Natural killer cell (primary cell): ENCODE results near the gene PPP2R5B. TPM values are rescaled to one million over a fixed set of nuclear protein-coding genes. Genes with fewer than 3 reads are reported as not detected.

Source experiments
- ATAC-seq, 3 donors: fragments of 150-1000 bp in 2 of 3; fragments of 200-7000 bp in 1 of 3; cut with Tn5 transposase; 1 replicate in 1 of 3; 2 replicates in 2 of 3; pipeline ENCODE4 v1.10.0; 2021; ENCODE audit warnings: mild to moderate bottlenecking in 2 of 3, moderate library complexity in 2 of 3
- DNase-seq, 2 donors: peaks; one replicate each; pipeline versions ENCODE4 v3.0.0 to v3.0.0-alpha.2; 2013 to 2021; ENCODE audit warnings: mixed read lengths in 1 of 2
- H3K27ac ChIP-seq: one replicate; pipeline ENCODE4 v1.5.1; 2013; ENCODE audit warnings: mild to moderate bottlenecking, low read length
- H3K27me3 ChIP-seq: one replicate; pipeline ENCODE4 v1.6.1; 2013; ENCODE audit warnings: low read length; ENCODE audit not compliant: control insufficient read depth, insufficient read depth
- H3K36me3 ChIP-seq: one replicate; pipeline ENCODE4 v1.6.1; 2013; ENCODE audit warnings: low read length; ENCODE audit not compliant: control insufficient read depth, insufficient read depth
- H3K4me1 ChIP-seq: one replicate; pipeline ENCODE4 v1.6.1; 2013; ENCODE audit warnings: low read length; ENCODE audit not compliant: control insufficient read depth, insufficient read depth
- H3K4me3 ChIP-seq: one replicate; pipeline ENCODE4 v1.5.1; 2013; ENCODE audit warnings: low read length
- H3K9me3 ChIP-seq: one replicate; pipeline ENCODE4 v1.6.1; 2013; ENCODE audit warnings: low read length; ENCODE audit not compliant: control insufficient read depth, insufficient read depth
- H3K27ac Mint-ChIP-seq, 2 donors: one replicate each; pipeline ENCODE4 v1.8.0; 2022; ENCODE audit warnings: mild to moderate bottlenecking in 2 of 2, mixed read lengths in 2 of 2, moderate library complexity in 1 of 2
- H3K27me3 Mint-ChIP-seq, 2 donors: one replicate each; pipeline ENCODE4 v1.8.0; 2022; ENCODE audit warnings: low read depth in 2 of 2, mixed read lengths in 2 of 2
- H3K36me3 Mint-ChIP-seq: one replicate; pipeline ENCODE4 v1.8.0; 2022; ENCODE audit warnings: mixed read lengths
- H3K4me1 Mint-ChIP-seq, 2 donors: one replicate each; pipeline ENCODE4 v1.8.0; 2022; ENCODE audit warnings: mixed read lengths in 2 of 2
- H3K4me3 Mint-ChIP-seq: one replicate; pipeline ENCODE4 v1.8.0; 2022; ENCODE audit warnings: mild to moderate bottlenecking, moderate library complexity, mixed read lengths
- H3K9me3 Mint-ChIP-seq, 2 donors: one replicate each; pipeline ENCODE4 v1.8.0; 2022; ENCODE audit warnings: mixed read lengths in 2 of 2
- WGBS: methylation state at CpG from one replicate; pipeline ENCODE4 v1.1.7; 2013; ENCODE audit warnings: missing lambda C conversion rate; ENCODE audit not compliant: insufficient coverage; 5-methylcytosine and 5-hydroxymethylcytosine counted together
- intact Hi-C: fragments of 100-400 bp; cut with micrococcal nuclease; formaldehyde crosslinking; loops from one replicate; pipeline ENCODE4 v1.14.2; 2022
- total RNA-seq, 4 donors: library from RNA; stranded (reverse); fragments of 120-200 nt in 1 of 4; gene quantifications; one replicate each; pipeline versions ENCODE4 v1.2.3 to v1.2.4, GENCODE V29; 2013 to 2022
- TF ChIP-seq, protein P1 (sequence below): fragments of 200-600 bp; IDR thresholded peaks from one replicate; pipeline ENCODE4 v1.8.0; 2022; ENCODE audit warnings: antibody characterized with exemption

PPP2R5B gene
- total RNA-seq, 3 donors from 2014 or later (not counting 1 experiment from before 2014, with no cell fraction given), result 27.8 to 31.5 (median 28.5) TPM

DNA sequence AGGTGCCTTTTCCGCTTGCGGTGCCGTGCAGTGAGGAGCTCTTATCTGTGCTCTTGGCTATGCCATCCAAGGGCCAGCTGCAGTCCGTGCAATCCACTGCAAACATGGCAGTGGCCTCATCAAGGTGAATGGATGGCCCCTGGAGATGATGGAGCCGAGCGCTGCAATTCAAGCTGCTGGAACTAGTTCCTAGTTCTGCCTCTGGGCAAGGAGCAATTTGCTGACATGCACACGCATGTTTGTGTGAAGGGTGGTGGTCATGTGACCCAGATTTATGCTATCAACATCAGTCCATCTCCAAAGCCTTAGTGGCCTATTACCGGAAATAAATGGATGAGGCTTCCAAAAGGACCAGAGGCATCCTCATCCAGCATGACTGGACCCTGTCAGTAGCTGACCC is 43.0 kb upstream of the PPP2R5B start:
- Mint-ChIP-seq H3K36me3 (no peaks in the 10 kb centered on the region), H3K4me3 (no peak overlapping the region), H3K4me1 (peaks cover 35 to 55% of the 10 kb centered on the region in 2 donors), H3K9me3 (no peaks in the 10 kb centered on the region), H3K27me3 (no peaks in the 10 kb centered on the region), H3K27ac (peak overlapping the region; percentile 95)
- TF ChIP-seq, protein P1, sequence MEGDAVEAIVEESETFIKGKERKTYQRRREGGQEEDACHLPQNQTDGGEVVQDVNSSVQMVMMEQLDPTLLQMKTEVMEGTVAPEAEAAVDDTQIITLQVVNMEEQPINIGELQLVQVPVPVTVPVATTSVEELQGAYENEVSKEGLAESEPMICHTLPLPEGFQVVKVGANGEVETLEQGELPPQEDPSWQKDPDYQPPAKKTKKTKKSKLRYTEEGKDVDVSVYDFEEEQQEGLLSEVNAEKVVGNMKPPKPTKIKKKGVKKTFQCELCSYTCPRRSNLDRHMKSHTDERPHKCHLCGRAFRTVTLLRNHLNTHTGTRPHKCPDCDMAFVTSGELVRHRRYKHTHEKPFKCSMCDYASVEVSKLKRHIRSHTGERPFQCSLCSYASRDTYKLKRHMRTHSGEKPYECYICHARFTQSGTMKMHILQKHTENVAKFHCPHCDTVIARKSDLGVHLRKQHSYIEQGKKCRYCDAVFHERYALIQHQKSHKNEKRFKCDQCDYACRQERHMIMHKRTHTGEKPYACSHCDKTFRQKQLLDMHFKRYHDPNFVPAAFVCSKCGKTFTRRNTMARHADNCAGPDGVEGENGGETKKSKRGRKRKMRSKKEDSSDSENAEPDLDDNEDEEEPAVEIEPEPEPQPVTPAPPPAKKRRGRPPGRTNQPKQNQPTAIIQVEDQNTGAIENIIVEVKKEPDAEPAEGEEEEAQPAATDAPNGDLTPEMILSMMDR, result no peak
- H3K27me3 ChIP-seq, result no peaks in the 10 kb centered on the region
- no peak overlapping the region for H3K4me3 ChIP-seq
- intact Hi-C loops, result no loop called here
- peaks cover 39% of the 10 kb centered on the region for H3K4me1 ChIP-seq
- peaks cover 2% of the 10 kb centered on the region for H3K36me3 ChIP-seq
- no peak for DNase-seq
- H3K27ac ChIP-seq, result no peak overlapping the region
- H3K9me3 ChIP-seq, result no peaks in the 10 kb centered on the region
- 96% methylated on average over 8 of the region's 8 CpGs for WGBS
- no peak for ATAC-seq

DNA sequence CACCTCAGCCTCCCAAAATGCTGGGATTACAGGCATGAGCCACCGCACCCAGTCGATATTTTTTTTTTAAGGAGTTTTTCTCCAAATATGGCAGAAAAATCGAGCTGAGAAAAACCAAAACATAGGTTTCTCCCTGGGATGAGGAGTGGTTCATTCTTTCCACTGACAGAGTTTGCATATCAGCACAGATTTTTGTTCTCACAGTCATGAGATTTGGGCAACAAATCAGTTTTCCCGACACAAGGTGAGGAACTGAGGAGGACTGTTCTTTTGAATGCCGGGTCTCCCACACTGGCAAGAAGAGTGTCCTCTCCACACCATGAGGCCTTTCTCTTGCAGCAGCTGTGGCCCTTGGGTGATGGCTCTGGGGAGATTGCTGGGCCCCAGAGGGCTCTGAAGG is 42.2 kb upstream of the PPP2R5B start:
- TF ChIP-seq, protein P1, result no peak
- Mint-ChIP-seq H3K9me3 (no peaks in the 10 kb centered on the region), H3K36me3 (no peaks in the 10 kb centered on the region), H3K27ac (no peak overlapping the region), H3K4me1 (peaks cover 29 to 49% of the 10 kb centered on the region in 2 donors), H3K27me3 (no peaks in the 10 kb centered on the region), H3K4me3 (no peak overlapping the region)
- no peaks in the 10 kb centered on the region for H3K9me3 ChIP-seq
- 92% methylated on average over 5 of the region's 5 CpGs for WGBS
- peaks cover 31% of the 10 kb centered on the region for H3K4me1 ChIP-seq
- DNase-seq (no peak), ATAC-seq (no peak)
- no peak overlapping the region for H3K4me3 ChIP-seq
- H3K27me3 ChIP-seq, result no peaks in the 10 kb centered on the region
- no peak overlapping the region for H3K27ac ChIP-seq
- intact Hi-C loops, result no loop called here
- no peaks in the 10 kb centered on the region for H3K36me3 ChIP-seq

DNA sequence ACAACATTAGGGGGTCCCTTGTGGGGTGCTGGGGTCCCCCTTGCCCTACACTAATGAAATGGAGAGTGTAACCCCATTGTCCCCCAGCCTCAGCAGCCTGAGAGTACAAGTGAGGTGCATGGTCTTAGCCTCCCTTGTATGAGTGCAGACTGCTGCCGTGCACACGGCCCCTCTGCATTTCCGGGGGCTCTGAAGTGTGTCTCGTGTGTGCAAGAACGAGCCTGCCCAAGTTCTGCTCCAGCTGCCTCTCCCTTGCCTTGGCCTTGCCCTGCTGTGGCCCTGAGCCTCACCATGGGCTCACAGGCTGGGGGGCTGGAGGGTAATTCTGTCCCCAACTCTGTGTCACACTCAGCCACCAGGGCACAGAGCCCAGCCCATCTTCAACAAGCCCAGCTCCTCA is 40.9 kb upstream of the PPP2R5B start:
- no peaks in the 10 kb centered on the region for H3K36me3 Mint-ChIP-seq
- Histone ChIP-seq H3K27ac (no peak overlapping the region), H3K36me3 (no peaks in the 10 kb centered on the region), H3K9me3 (no peaks in the 10 kb centered on the region), H3K27me3 (no peaks in the 10 kb centered on the region), H3K4me1 (peaks cover 39% of the 10 kb centered on the region), H3K4me3 (no peak overlapping the region)
- H3K9me3 Mint-ChIP-seq, result no peaks in the 10 kb centered on the region
- H3K4me3 Mint-ChIP-seq, result no peak overlapping the region
- no peaks in the 10 kb centered on the region for H3K27me3 Mint-ChIP-seq
- H3K27ac Mint-ChIP-seq, result no peak overlapping the region
- peaks cover 34 to 51% of the 10 kb centered on the region in 2 donors for H3K4me1 Mint-ChIP-seq
- DNase-seq (no peak), ATAC-seq (no peak)
- intact Hi-C loops, result no loop called here
- 96% methylated on average over 5 of the region's 5 CpGs for WGBS
- TF ChIP-seq, protein P1, result no peak

DNA sequence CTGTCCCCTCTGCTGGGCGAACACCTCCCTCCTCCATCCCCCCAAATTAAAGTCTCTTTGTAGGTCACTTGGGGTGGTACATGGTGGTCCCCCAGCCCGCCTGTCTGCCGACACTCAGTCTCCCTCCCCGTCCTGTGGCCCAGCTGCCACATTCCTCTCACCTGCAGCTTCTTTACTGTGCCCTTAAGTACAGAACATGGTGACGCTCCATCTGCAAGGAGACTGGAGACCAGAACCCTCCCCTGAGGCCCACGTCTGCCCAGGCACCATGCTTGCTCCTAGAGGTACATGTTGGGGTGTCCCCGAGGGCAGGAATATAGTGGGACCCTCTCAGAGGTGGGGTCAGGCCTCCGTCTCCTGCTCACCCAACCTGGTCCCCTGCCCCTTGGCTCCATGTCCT is 40.5 kb upstream of the PPP2R5B start:
- Mint-ChIP-seq H3K27me3 (no peaks in the 10 kb centered on the region), H3K4me3 (no peak overlapping the region), H3K9me3 (no peaks in the 10 kb centered on the region), H3K4me1 (peaks cover 34 to 46% of the 10 kb centered on the region in 2 donors), H3K27ac (no peak overlapping the region), H3K36me3 (no peaks in the 10 kb centered on the region)
- H3K4me3 ChIP-seq, result no peak overlapping the region
- no peak overlapping the region for H3K27ac ChIP-seq
- H3K9me3 ChIP-seq, result no peaks in the 10 kb centered on the region
- ATAC-seq (no peak), DNase-seq (no peak)
- no peaks in the 10 kb centered on the region for H3K36me3 ChIP-seq
- TF ChIP-seq, protein P1, result no peak
- WGBS, result 94% methylated on average over 8 of the region's 8 CpGs
- intact Hi-C loops, result no loop called here
- H3K27me3 ChIP-seq, result no peaks in the 10 kb centered on the region
- H3K4me1 ChIP-seq, result peaks cover 38% of the 10 kb centered on the region
